GM18909 (cell line): ENCODE data around the gene PPP4C.
"Not testable (repeated sequence)": the region's sequence is repeated elsewhere in the genome, so short reads cannot be mapped to it uniquely, and the experiment has no call there.

Experiments used
- ATAC-seq: cut with Tn5 transposase; IDR thresholded peaks from one replicate; pipeline ENCODE4 v1.9.1; 2021; ENCODE audit warnings: mild to moderate bottlenecking; ENCODE audit not compliant: unreplicated experiment, poor library complexity

Gene PPP4C

DNA sequence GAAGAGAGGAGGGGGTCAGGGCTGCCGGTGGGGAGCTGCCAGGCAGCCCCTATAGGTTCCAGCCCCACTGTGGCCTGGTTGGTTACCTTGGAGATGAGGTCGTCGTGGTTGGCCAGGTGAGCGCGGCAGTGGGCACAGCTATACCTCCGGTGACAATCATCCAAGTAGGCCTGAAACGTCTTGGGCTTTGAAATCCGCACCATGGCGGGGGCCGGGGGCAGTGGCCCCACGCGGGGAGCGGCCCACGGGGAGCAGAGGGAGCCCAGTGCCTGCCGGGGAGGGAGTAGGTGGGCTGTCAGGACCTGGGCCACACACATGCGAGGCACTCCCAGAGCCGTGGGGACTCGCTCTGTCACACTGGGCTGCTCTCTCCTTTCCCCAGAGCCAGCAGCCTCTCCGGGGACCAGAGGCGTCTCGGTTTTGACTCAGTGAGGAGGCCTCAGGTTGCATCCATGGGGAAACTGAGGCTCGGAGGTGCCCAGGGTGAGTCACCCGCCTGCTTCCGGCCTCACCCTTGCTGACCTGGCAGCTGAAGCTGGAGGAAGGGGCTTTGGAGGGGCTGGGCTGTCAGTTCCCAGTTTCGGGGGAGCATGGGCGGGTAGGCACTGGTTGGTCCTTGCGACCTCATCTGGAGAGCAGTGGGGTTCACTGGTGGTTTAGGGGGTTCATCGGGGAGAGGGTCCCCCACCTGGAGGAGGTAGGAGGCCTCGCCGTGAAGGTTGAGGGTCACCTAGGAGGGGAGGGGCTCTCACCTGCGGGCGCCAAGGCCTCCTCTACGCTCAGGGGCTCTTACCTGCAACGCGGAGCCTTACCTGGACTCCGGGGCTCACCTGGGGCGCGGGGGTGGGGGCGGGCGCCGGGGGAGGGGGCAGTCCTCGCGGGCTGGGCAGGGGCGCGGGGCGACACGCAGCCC is 19.6 kb downstream of the PPP4C start:
- ATAC-seq: no peak

GRCh38 chr16:30096105-30096861 is 20.5 kb downstream of the PPP4C start, which contains the start of gene YPEL3:
Gene YPEL3 (minus strand): TSS chr16:30096213. CDS start chr16:30095482, 731 bp downstream.
- peak; percentile 48 for ATAC-seq

DNA sequence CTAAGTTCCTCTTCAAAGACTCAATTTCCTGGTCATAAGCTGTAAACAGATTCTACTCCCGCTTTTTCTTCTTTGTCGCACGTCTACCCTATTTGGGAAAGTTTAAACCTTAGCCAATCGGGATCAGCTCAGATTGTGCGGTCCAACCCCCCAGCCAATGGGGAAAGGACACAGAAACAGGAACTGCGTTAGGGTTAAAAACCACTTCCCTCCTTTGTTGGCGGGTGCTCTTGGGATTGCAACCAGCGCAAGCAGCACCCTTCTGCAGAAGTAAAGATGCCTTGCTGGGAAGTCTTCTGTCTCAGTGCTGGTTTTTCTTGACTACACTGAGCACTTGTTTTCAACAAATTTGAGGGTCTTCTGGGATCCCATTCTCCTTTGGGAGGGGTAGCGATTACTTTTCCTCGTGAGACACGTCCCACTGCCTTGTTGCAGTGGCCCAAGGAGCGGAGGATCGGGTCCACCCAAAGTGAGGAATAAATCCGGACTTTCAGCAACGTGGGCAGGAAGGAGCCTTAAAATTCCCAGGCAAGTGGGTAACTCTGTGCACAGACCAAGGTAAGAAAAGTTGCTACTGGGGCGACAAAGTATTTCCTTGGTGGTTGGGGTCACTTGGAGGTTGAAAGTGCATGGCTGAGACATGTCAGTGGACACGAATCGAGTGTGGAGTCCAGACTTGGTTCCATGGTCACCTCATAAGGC is 21.2 kb downstream of the PPP4C start:
- ATAC-seq: no peak

- ATAC-seq: no peak
Measured at GRCh38 chr16:30104090-30104489, 28.3 kb downstream of the PPP4C start.

- no peak for ATAC-seq
Measured at GRCh38 chr16:30104492-30104891, 28.7 kb downstream of the PPP4C start.

DNA sequence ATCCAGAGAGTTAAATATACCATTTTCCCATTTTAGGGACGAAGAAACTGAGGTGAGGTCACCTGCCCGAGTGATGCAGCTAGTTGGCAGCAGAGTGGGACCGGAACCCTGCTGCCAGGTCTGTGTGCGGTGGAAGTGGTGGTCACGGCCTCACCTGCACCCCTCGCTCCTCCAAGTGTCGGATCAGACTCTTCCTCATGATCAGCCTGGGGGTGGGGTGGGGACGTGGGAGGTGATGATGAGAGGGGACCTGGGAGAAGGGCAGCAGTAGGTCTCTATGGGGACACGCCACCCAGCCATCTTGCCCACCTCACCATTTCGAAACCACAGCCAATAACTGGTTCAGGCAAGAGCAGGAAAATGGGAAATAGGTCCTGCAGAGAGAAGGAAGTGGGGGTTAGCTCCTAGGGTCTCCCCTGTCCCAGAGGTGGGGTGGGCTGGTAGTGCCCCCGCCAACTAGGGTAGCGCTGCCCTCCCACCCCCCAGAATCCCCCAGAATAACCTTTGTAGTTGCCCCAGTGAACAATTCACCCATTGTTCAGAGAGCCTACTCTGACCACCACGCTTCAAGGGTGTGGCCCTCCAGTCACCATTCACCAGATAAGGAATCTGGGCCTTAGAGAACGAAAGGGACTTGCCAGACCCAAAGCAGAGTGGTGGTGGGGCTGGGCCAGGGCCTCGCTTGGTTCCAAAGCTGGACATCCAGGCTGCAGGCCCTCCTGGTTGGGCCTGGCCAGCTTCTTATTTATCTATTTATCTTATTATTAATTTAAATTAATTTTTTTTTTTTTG is 32.5 kb downstream of the PPP4C start:
- ATAC-seq: no peak

GRCh38 chr16:30110661-30111060 is 34.9 kb downstream of the PPP4C start:
- no peak for ATAC-seq

- no peak for ATAC-seq
Measured at GRCh38 chr16:30112197-30113030, 36.6 kb downstream of the PPP4C start.

DNA sequence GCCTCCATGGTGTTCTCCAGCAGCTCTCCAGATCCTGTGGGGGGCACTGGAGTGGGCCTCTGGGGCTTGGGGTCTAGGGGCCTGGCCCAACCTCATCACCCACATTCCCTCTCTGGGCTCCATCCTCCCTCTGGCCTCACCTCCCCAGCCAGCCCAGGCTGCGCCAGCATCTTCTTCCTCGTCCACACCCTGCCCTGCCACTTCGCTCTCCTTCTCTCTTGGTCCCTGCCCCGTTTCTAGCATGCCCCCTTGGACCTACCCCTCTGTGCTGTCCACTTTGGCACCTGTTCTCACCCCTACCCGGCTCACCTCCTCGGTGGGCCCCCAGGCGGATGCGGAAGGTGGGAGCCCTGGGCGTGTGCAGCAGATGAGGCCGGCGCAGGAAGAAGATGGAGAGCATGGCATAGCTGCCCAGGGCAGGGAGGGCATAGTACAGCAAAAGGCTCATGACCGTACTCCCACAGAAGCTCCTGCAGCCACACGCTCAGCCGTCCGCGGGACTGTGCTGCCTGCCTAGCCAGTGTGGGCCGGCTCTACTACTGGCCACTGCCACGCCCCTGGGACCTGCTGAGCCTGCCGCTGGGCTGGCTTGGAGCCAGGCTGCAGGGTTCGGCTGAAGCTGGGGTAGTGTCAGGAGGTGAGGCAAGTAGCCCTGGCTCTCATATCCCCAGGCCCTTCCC is 37.4 kb downstream of the PPP4C start, which contains the start of gene GDPD3:
GDPD3 (minus strand) TSS at position 507 of the 680 bp plus-strand sequence; CDS start at position 448, 59 bp downstream.
- ATAC-seq: no peak

GRCh38 chr16:30113711-30114333 is 38.0 kb downstream of the PPP4C start:
- ATAC-seq: no peak

- ATAC-seq: no peak
Measured at GRCh38 chr16:30114411-30114810, 38.6 kb downstream of the PPP4C start.

GRCh38 chr16:30114833-30115232 is 39.0 kb downstream of the PPP4C start:
- not testable (repeated sequence) for ATAC-seq

- ATAC-seq: no peak
Measured at GRCh38 chr16:30115238-30115637, 39.4 kb downstream of the PPP4C start.

DNA sequence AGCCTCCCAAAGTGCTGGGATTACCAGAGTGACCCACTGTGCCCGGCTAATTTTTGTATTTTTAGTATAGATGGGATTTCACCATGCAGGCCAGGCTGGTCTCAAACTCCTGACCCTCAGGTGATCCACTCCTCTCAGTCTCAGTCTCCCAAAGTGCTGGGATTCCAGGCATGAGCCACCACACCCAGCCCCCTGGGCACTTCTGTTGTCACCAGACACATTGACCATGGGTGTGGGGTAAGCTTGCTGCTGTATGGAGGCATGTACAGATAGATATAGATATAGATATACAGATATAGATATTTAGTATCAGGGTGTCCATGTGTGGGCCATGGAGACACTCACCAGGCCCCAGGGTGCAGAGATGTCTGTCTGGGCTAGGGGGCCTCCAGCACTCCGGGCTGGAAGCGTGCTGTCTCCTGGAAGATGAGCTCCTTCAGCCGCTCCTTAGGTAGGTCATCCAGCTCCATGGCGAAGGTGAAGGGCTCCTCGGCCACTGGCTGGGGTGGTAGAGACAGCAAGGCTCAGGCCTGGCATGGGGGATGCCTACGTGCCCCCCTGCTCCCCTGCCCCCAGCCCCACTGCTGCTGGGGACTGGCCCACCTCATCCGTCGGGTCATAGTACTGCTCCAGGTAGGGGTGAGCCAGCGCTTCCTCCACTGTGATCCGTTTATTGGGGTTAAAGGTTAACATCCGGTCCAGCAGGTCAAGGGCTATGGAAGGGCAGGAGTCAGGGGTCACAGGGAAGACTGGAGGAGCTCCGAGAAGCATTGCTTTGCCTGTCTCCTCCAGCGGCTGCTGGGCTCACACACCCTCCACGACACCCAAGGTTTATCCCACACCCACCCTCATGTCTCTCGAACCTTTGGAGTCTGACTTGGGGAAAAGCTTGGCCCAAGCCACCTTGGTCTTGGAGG is 40.8 kb downstream of the PPP4C start:
- ATAC-seq: no peak

DNA sequence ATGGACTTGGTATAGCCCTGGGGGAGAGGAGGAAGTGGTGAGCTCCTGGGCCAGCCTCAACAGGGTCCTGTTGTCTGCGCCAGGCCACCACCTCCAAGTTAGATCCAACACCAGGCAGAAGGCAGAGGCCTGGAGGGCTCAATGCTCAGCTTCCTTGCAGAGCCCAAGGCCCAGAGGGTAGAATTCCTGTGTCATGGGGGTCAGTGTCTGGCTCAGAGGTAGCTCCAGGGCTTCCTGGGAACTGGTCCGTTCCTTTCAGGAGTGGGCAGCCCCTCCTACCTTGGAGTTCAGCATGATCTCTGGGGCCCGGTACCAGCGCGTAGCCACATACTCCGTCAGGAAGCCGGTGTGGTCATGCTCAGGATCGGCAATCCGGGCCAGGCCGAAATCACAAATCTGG is 42.0 kb downstream of the PPP4C start:
- ATAC-seq: no peak

GRCh38 chr16:30119428-30119827 is 43.6 kb downstream of the PPP4C start:
- no peak for ATAC-seq
